ENCODE results near the gene CEBPA.

GRCh38 chr19:33304371-33304759 lies 2.0 kb upstream of the CEBPA start:
- TF ChIP-seq, protein P1, sequence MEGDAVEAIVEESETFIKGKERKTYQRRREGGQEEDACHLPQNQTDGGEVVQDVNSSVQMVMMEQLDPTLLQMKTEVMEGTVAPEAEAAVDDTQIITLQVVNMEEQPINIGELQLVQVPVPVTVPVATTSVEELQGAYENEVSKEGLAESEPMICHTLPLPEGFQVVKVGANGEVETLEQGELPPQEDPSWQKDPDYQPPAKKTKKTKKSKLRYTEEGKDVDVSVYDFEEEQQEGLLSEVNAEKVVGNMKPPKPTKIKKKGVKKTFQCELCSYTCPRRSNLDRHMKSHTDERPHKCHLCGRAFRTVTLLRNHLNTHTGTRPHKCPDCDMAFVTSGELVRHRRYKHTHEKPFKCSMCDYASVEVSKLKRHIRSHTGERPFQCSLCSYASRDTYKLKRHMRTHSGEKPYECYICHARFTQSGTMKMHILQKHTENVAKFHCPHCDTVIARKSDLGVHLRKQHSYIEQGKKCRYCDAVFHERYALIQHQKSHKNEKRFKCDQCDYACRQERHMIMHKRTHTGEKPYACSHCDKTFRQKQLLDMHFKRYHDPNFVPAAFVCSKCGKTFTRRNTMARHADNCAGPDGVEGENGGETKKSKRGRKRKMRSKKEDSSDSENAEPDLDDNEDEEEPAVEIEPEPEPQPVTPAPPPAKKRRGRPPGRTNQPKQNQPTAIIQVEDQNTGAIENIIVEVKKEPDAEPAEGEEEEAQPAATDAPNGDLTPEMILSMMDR (IDR thresholded peaks at IDR 0.05) = no peak
- TF ChIP-seq POLR2A (IDR thresholded peaks at IDR 0.05) = no peak

Data from stomach (tissue), 4 donors.